ENCODE data around the gene TMEM214.

The TMEM214 gene

GRCh38 chr2:27073782-27074181, 41.0 kb downstream of the TMEM214 start:
- TF ChIP-seq CTCF (IDR thresholded peaks at IDR 0.05) = no peak

GRCh38 chr2:27074738-27075565, 42.2 kb downstream of the TMEM214 start:
- TF ChIP-seq CTCF (IDR thresholded peaks at IDR 0.05) = no peak

GRCh38 chr2:27076323-27076722, 43.6 kb downstream of the TMEM214 start:
- no peak for TF ChIP-seq CTCF (IDR thresholded peaks at IDR 0.05)

GRCh38 chr2:27077231-27077630, 44.5 kb downstream of the TMEM214 start:
- TF ChIP-seq CTCF (IDR thresholded peaks at IDR 0.05) = no peak

GRCh38 chr2:27078267-27079194, 45.8 kb downstream of the TMEM214 start, which contains the start of gene EMILIN1:
Gene EMILIN1, plus strand, starts transcription at chr2:27078615. Its CDS starts 451 bp downstream, at chr2:27079066.
- TF ChIP-seq CTCF (IDR thresholded peaks at IDR 0.05) = no peak

GRCh38 chr2:27079233-27080139, 46.7 kb downstream of the TMEM214 start:
- TF ChIP-seq CTCF (IDR thresholded peaks at IDR 0.05) = no peak

- no peak for TF ChIP-seq CTCF (IDR thresholded peaks at IDR 0.05)
Observed at GRCh38 chr2:27080140-27080469, 47.3 kb downstream of the TMEM214 start.
